Hypothalamus (tissue), 51 donors: ENCODE data around the gene VPS13D.
"Not testable (repeated sequence)": the region's sequence is repeated elsewhere in the genome, so short reads cannot be mapped to it uniquely, and the experiment has no call there.

Experiments used
- DNase-seq, 51 donors: peaks; one replicate each; lab custom pipeline; 2025; lab: John Stamatoyannopoulos, UW

Gene VPS13D

DNA sequence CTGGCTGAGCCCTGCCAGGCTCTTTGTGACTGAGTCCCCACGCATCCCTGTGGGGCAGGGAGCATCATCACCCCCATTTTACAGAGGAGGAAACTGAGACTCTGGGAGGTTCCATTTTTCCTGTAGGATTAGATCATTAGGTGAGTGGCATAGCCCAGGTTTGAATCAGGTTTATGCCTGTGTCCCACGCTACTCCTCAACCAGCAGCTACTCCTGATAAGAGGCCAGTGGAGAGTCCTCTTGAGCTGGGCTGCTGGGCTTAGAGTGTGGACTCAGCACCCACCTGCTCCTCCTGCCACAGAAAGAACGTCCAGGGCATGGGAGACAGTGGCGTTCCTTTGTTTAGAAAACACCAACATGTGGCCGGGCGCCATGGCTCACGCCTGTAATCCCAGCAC lies 32.3 kb upstream of the VPS13D start:
- DNase-seq, result no peak

DNA sequence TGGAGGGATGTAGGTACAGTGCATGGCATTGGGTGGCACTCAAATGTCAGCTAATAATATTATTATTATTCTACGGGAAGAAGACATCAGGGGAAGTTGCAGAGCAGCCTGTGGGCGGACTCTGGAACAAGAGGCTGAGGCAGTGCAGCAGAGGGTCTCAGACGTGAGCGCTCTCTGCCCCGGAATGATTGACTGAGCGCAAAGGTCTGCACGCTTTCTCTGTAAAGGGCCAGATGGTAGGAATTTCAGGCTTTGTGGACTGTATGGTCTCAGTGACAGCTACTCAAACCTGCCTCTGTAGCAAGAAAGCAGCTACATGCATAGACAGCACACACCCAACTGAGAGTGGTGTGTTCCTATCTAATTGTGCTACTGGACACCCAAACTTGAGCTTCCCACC lies 29.6 kb upstream of the VPS13D start:
- no peak for DNase-seq

DNA sequence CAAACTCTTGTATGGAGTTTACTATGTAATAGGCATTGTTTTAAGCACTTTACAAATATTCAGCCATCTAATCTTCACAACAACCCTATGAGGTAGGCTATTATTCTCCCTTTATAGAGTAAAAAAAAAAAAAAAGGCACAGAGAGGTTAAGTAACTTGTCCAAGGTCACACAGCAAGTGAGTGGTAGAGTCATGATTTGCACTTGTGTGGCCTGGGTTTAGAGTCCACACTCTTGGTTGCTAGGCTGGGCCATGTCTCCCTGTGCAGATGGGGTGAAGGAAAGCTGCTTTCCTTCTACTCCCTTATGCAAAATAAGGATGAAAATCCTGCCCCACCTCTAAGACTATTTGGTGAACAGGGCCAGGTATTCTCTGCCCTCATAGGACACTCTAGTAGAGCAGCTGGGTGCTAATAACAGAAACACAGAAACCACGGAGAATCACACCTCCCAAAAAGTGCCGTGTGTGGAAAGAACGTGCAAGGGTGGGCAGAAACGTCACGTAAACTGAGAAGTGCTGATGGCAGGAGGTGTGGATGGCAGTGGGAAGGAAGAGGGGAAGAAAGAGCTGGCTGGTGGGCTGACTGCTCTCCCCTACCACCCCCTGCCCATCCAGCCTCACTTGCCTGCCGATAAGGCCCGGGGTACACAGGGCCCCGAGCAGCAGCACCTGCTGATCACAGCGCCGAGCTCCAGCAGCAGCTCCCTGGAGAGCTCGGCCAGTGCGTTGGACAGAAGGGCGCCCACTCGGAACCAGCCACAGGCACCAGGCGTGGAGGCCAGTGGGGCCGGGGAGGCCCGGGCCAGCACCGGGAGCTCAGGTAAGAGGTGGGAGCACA lies 28.3 kb upstream of the VPS13D start:
- no peak for DNase-seq

DNA sequence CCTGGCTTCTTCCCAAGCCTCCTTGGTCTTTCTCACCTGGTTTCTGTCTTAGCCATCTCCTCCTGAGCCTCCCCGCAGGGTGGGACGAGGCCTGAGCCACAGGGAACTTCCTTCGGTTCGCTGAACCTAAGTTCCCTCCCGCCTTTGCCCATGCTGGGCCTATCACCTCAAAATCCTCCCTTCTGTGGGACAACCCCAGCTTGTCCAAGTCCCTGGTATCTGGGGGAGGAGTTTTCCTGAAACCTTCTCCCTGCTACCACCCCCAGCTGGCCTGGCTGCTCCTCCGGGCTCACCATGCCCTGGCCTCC lies 27.7 kb upstream of the VPS13D start:
- no peak for DNase-seq

DNA sequence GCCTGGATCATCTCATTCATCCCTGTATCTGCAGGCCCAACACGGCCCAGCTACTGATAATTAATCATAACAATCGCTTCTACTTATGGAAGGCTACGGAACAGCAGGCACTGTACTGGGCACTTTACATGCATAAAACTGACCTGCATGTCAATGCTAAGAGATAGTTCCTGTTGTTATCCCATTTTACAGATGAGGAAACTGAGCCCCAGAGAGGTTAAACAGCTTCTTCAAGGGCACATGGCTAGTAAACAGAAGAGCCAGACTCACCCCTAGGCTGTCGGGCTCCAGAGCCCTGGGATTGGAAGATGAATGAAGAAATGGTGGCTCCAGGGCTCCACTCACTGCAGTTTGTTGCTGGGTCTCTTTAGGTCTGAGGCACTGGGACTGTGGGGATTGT lies 27.3 kb upstream of the VPS13D start:
- DNase-seq, result no peak

DNA sequence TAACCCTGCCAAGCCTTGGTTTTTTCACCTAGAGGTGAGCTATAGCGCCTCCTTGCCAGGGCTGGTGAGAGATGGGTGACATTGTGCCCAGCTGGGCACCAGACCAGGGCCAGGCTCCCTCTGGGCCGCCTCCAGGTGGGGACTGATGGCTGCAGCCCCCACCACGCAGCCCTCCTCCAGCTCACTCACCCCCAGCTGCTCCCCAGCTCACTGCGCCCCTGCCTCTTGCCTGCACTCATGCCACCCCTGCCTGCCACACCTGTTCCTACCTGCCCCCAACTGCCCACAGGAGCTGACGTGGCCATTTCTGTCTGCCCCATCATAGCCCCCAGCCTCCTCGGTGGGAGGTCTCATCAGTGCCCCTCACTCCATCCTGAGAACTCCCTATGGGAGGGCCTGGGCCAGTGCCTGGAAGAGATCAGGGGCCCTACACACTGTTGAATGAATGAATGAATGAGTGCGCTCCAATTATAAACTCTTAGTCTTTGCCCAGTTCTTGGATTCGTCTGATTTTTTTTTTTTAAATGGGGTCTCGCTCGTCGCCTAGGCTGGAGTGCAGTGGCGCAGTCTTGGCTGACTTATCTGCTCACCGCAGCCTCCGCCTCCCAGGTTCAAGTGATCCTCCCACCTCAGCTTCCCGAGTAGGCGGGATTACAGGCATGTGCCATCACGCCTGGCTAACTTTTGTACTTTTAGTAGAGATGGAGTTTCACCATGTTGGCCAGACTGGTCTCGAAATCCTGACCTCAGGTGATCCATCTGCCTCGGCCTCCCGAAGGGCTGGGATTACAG lies 26.4 kb upstream of the VPS13D start:
- no peak for DNase-seq

DNA sequence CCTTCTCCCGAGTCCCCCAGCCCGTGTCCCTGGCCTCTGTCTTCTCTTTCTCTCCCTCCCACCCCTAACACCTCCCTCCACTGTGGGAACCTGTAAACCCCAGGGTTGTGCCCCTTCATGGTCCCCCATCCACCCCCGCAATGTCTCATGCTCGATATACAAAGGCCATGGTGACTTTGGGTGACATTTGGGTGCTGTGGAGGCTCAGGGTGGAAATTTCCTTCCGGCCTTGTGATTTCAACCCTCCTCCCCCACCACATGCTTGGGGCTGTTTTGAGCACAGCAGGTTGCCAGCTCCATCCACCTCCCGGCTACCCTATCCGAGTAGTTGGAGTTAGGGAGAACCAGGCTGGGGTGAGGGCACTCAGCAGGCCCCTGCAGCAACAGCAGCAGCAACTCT lies 25.7 kb upstream of the VPS13D start:
- no peak for DNase-seq

DNA sequence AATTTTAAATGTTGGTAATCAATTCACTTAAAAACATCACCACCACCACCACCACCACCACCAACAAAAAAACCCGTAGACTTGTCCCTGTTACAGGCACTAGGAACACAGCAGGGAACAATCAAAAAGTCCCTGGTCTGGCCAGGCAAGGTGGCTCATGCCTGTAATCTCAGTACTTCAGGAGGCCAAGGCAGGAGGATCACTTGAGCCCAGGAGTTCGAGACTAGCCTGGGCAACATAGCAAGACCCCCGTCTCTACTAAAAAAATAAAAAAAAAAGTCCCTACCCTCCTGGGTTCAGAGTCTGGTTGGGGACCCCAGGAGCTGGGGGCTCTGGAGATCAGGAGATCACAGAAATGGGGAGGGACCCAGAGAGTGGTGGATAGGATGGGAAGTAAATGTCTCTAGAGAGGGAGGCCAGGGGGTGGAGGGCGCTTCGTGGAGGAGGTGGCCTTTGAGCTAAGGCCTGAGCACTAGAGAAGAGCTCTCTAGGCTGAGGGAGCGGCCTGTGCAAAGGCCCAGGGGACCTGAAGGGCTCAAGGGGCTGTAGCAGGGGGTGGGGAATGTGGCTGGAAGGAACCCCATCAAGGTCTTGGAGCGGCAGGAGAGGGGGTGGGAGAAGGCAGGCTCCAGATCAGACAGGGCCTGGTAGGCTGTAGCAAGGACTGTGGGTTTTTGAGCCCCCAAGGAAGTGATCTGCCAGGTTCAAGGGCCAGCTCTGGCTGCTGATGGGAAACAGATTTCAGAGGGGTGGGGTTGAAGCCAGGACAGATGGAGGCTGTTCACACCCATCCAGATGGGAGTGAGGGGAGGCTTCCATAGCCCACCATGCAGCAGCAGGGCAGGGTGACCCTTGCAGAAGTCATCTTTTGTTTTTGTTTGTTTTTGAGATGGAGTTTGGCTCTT lies 24.8 kb upstream of the VPS13D start:
- DNase-seq, result no peak

DNA sequence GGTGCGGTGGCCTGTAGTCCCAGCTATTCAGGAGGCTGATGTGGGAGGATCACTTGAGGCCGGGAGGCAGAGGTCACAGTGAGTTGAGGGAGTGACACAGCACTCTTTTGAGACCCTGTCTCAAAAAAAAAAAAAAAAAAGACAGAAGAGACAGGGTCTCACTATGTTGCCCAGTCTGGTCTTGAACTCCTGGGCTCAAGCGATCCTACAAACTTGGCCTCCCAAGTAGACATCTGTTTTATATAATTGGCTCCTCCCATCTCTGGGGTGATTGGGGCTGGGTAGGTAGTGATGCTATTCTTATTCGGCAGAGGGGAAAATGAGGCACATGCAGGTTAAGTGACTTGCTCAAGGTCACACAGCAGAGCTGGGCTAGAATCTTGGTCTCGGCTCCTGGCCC lies 23.6 kb upstream of the VPS13D start:
- no peak for DNase-seq

DNA sequence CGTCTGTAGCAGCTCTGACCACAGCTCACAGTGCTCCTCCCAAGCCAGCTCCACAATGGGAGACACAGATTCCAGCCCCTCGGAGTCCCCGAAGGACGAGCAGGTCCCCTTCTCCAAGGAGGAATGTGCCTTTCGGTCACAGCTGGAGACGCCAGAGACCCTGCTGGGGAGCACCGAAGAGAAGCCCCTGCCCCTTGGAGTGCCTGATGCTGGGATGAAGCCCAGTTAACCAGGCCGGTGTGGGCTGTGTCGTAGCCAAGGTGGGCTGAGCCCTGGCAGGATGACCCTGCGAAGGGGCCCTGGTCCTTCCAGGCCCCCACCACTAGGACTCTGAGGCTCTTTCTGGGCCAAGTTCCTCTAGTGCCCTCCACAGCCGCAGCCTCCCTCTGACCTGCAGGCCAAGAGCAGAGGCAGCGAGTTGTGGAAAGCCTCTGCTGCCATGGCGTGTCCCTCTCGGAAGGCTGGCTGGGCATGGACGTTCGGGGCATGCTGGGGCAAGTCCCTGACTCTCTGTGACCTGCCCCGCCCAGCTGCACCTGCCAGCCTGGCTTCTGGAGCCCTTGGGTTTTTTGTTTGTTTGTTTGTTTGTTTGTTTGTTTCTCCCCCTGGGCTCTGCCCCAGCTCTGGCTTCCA lies 22.9 kb upstream of the VPS13D start:
- no peak for DNase-seq

DNA sequence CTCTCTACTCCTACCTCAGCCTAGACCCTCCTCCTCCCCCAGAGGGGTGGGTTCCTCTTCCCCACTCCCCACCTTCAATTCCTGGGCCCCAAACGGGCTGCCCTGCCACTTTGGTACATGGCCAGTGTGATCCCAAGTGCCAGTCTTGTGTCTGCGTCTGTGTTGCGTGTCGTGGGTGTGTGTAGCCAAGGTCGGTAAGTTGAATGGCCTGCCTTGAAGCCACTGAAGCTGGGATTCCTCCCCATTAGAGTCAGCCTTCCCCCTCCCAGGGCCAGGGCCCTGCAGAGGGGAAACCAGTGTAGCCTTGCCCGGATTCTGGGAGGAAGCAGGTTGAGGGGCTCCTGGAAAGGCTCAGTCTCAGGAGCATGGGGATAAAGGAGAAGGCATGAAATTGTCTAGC lies 21.6 kb upstream of the VPS13D start:
- DNase-seq, result no peak

DNA sequence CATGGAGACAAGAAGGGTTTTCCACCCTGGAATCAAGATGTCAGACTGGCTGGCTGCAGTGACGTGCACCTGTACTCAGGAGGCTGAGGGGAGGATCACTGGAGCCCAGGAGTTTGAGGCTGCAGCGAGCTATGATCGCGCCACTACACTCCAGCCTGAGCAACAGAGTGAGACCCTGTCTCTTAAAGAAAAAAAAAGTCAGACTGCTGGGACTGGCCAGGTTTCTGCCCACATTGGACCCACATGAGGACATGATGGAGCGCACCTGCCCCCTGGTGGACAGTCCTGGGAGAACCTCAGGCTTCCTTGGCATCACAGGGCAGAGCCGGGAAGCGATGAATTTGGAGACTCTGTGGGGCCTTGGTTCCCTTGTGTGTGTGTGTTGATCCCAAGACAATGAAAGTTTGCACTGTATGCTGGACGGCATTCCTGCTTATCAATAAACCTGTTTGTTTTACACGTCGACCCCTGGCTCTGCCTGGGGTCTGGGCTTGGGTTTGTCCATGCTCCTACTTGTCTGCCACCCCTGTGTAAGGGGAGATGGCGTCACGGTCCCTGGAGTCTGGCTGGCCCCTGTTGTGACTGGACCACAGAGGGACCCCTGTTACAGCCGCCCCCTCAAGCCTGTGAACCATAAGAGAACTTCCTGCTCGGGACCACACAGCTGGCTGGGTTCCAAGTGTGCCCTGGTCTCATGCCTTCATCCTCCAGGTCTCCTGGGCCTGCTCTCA lies 20.9 kb upstream of the VPS13D start:
- DNase-seq, result peak in 50 of 51 donors; percentile 13 to 93 (median 68)

DNA sequence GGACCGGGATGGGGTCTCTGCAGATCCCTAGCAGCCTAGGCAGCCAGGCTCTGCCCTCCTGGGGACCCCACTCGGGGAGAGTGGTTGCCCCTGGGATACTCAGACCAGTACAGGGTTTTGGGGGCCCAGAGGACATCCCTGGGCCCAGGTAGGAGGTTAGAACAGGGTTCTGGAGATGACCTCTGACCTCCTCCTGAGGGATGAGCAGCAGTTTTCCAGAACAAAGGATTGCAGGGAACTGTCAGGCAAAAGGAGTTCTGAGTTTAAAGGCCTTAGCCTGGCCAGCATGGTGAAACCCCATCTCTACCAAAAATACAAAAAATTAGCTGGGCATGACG lies 20.4 kb upstream of the VPS13D start:
- no peak for DNase-seq

DNA sequence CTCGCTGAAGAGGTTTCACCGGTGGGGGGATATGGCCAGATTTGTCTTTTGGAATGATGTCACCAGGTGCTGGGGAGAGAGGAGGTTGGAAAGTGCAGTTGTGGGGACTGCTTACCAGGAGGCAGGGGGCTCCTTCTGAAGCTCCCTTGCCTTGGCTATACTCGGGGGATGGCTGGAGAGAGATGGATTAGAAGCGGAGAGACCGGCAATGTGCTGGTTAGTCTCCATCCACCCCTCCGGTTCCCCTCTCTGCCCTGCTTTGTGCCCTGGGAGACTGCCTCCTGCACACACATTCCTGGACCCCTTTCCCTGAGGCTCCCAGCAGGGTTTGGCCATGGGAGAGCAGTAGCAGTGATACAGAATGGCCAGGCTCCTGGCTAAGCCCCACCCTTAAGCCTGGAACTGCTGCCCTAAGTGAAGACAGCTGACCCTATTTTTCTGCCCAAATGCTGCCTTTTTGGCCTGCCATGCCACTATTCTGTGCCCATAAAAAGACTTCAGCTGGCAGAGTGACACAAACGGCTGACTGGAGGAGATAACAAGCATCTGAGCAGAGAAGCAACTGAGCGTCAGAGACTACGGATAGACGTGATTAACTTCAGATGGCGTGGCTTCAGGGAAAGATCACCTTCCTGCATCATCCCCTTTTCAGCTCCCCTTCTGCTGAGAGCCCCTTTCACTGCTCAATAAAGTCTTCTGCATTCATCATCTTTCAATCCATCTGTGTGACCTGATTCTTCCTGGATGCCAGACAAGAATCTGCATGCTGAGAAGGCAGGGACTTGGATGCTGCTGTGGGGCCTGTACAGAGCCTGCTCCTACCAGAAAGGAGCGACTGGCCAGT lies 14.5 kb upstream of the VPS13D start:
- no peak for DNase-seq

DNA sequence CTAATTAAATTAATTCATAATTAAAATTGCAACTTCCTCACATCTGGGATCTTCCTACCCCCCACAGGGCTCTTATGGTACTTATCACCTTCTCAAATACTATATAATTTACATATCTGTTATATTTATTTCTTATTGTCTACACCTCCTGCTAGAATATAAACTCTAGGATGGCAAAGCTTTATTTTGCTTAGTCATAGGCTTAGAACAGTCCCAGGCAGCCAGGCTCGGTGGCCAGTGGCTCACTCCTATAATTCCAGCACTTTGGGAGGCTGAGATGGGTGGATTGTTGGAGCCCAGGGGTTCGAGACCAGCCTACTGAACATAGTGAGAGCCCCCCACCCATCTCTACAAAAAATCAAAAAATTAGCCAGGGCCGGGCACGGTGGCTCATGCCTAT lies 10.0 kb upstream of the VPS13D start:
- no peak for DNase-seq

DNA sequence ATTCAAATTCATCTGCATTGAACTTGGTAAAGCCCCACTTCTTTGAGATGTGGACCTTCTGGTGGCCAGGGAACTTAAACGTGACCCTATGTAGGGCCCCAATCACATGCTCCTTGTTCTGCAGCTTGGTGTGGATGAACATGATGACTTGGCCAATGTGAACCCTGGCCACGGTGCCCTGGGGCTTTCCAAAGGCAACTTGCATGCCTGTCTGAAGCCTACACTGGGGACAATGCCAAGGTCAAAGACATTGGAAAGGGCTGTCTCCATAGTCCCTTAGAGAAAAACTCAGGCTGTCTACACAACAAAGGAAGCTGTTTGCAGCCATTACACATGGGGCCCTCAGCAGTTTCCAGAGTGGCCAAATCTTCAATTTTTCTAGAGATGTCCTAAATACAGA lies 8.9 kb upstream of the VPS13D start:
- no peak for DNase-seq

DNA sequence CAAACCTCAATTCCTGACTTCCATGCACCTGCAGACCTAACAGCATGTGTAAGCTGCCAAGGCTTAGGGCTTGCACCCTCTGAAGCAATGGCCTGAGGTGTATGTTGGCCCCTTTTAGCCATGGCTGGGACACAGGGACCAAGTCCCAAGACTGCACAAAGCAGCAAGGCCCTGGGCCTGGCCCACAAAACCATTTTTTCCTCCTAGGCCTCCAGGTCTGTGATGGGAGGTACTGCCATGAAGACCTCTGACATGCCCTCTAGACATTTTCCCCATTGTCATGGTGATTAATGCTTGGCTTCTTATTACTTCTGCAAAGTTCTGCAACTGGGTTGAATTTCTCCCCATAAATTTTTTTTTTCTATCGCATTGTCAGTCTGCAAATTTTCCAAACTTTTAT lies 7.1 kb upstream of the VPS13D start:
- not testable (repeated sequence) for DNase-seq

DNA sequence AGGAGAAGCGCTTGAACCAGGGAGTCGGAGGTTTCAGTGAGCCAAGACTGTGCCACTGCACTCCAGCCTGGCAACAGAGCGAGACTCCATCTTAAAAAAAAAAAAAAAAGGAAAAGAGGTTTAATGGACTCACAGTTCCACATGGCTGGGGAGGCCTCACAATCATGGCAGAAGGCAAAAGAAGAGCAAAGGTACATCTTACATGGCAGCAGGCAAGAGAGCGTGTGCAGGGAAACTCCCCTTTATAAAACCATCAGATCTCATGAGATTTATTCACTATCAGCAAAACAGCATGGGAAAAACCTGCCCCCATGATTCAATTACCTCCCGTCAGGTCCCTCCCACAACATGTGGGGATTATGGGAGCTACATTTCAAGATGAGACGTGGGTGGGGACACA lies 5.7 kb upstream of the VPS13D start:
- DNase-seq, result not testable (repeated sequence)

DNA sequence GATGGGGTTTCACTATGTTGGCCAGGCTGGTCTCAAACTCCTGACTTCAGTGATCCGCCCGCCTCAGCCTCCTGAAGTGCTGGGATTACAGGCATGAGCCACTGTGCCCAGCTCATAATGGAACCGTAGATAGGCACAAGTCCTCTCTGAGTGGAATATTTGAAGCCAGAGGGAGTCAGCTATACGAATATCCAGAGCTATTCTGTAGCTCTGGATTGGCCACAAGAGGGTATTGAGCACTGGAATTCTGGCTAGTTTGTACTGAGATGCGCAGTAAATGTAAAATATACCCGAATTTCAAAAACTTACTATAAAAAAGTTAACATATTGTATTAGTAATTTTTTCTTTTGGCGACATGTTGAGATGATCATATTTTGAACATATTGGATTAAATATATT lies 851 bp upstream of the VPS13D start:
- no peak for DNase-seq
